DMS114 treated with DMSO at 0.1 percent for 48 hours (cell line): ENCODE measurements around the gene ANKMY2.
"Not testable (repeated sequence)": the region's sequence is repeated elsewhere in the genome, so short reads cannot be mapped to it uniquely, and the experiment has no call there.

Experiments used
- DNase-seq: peaks from one replicate; lab custom pipeline; 2025; ENCODE audit not compliant: unreplicated experiment; lab: John Stamatoyannopoulos, UW

Gene ANKMY2

GRCh38 chr7:16659854-16660497 lies 14.4 kb upstream of the ANKMY2 start:
- not testable (repeated sequence) for DNase-seq

GRCh38 chr7:16657656-16658279 lies 12.2 kb upstream of the ANKMY2 start:
- DNase-seq = no peak

DNA sequence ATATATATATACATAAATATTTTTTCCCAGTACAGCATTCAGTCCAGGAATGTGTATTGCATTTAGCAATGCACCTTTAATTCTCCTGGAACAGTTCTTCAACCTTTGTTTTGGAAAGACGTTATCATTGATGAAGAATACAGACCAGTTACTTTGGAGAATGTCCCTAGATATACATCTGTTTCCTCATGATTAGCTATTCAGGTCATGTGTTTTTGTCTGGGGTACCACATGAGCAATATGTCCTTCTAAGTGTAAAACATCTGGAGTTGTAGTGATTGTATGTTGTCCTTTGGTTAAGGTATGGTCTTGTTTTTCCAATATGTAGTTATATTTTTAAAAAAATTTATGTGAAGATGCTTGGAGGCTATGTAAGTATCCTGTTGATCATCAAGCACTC lies 10.6 kb upstream of the ANKMY2 start:
- DNase-seq = no peak

DNA sequence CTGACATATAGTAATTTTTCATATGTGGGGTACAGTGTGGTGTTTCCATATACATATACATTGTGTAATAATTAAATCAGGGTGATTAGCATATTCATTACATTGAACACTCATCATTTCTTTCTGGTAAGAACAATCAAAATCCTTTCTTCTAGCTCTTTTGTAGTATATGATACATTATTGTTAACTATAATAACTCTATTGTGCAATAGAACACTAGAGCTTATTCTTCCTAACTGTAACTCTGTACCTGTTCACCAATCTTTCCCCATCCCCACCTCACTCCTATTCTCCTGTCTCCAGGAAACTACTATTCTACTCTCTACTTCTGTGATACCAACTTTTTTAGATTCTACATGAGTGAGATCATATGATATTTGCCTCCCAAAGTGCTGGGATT lies 9.8 kb upstream of the ANKMY2 start:
- no peak for DNase-seq

DNA sequence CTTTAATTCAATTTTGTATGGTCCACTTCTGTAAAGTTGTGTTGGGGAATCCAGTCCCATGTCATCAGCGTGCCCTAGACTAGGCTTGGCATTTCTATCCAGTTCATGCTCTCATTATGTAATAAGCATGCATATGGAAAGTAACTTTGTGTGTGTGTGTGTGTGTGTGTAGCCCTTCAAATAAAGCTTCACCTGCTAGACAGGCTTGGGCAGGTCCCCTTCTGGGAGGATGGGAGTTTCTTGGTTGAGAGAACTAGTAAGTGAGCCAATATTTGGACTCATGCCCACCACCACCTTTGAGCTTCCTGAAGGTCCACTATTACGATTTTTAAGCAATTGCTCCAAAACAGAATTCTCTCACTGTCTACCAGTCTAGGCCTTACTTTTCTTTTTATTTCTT lies 7.3 kb upstream of the ANKMY2 start:
- DNase-seq = no peak

DNA sequence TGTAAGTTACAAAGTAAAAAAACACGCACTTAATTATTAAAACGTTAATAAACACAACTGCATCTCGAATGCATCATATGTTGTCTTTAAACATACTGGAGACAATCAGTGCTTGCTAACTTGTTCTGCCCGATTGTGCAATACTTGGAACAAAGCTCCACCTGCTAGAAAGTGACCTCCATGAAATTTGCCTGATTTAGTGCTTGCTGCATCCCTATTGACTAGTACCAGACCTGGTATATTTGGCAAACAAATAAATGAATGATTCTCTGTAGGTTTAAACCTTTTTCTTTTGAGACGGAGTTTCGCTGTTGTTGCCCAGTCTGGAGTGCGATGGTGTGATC lies 6.7 kb upstream of the ANKMY2 start:
- DNase-seq = no peak

- no peak for DNase-seq
Measured at GRCh38 chr7:16651396-16652239, 6.1 kb upstream of the ANKMY2 start.

DNA sequence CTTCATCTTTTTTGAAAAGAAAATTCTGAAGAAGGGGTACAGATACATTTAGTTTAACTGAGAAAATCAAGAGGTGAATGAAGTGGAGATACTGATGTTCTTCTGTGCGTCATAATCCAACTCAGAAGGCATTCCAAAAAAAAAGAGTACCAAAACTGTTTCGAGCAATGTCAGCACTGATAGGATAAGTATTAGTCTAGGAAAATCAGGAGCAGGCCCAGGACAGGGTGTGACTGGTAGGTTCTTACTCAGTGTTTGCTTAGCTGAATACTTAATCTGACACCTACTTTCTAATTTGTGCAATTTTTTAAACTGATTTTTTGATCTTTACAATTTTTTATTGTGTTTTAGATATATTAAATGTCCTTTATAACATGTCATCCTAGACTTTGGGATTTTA lies 4.7 kb upstream of the ANKMY2 start:
- no peak for DNase-seq

DNA sequence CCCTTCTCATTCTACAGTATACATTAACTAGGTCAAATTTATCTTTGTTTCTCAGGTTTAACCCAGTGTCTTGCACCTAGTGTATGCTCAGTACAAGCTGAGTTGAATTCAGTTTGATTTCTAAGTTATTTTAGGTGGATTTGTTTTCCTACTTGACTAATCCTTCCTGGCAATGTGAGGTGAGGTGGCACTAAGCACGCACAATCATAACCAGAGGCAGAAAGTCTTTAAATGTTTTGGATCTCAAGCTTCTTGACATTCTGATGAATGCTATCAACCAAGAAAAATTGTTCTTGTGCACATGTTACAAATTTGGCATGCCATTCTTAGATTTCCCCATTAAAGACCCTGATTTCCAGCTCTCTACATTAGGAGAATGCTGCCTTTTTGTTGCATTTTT lies 3.6 kb upstream of the ANKMY2 start:
- no peak for DNase-seq

- no peak for DNase-seq
Measured at GRCh38 chr7:16648551-16648950, 3.0 kb upstream of the ANKMY2 start.

- no peak for DNase-seq
Measured at GRCh38 chr7:16647435-16647960, 1.9 kb upstream of the ANKMY2 start.

DNA sequence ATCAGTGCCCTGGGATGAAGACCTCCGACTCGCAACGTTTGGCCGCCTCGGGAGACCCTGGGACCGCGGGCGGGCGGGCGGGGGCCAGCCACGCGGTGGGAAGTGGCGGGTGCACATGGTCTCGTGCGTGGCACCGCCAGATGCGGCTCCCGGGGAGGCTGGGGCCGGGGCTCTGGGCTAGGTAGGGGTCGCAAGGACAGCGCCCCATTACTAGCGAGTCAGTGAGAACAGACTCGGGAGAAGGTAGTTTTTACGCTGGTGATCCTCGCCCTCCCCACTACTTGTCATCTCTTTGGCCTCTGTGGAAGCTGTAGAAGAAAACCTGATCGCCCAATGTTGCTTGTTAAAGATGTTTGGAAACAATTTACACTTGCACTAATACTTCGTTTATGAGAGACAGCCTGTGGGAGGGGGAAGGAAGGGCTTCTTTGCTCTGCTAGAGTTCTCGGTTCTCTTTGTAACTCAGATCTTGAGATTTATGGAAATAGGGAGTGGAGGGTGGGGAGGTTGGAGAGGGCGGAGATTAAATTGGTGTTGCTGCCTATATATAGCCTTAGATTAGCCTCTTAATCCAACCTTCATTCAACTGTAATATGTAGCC lies 1.0 kb upstream of the ANKMY2 start:
- DNase-seq = no peak

- DNase-seq = no peak
Measured at GRCh38 chr7:16644636-16645592, 640 bp downstream of the ANKMY2 start.

DNA sequence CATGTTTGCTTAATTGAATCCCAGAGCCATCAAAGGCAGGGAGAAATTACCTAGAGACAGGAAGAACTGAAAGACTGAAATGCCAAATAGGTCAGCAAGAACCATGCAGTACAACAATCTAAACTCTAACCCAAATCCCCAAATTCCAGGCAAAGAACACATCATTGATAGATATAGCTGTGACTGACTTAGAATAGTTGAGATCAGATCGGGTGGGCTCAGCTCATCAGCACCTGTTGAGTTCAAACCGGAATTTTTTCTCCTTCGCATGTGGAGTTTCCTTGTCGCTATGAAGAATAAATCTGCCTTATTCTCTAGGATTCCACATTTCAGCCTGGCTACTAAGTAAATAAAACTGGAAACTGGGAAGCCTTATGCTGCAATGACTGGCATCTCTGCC lies 1.4 kb downstream of the ANKMY2 start:
- DNase-seq = no peak

- DNase-seq = no peak
Measured at GRCh38 chr7:16638282-16639280, 7.0 kb downstream of the ANKMY2 start.

DNA sequence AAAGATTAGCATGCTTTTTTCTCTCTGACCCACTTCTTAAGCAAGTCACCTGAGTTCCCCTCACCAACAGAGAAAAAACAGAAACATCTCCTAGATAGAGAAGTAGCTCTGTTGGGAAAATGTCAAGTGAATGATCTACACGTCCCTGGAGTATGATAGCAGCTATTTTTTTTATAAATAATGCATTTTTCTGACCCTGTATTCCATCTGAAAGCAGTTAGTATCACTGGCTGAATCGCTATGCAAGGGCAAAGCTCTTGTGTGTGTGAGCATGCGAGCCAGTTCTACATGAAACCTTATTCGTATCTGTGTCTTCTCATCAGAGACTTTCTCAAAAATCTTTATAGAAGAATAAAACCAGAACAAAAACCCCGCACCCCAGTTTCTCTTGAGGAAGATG lies 8.2 kb downstream of the ANKMY2 start:
- no peak for DNase-seq

DNA sequence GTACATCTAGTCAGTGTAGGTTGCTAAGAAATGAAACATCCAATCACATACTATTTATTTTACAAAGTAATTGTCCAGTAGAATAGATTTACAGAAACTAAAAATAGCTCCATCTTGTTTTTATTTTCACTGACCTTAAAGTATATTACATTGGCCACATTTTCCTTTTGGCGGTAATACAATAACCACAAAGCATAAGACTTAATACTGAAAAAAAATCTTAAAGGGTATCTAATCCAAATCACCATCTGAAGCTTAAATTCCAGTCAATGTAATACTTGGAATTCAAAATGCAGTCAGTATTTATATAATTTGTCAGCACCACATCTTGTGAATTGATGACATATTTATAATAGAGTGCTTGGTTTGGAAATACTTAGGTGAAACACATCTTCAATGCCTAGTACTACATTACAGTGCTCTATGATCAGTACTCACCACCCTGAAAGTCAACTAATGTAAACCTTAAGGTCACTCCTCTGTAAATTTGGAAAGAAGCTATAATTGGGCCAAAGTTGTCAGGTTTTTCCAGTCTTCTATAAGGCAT lies 8.9 kb downstream of the ANKMY2 start:
- DNase-seq = no peak

GRCh38 chr7:16634271-16634738 lies 11.2 kb downstream of the ANKMY2 start:
- no peak for DNase-seq

DNA sequence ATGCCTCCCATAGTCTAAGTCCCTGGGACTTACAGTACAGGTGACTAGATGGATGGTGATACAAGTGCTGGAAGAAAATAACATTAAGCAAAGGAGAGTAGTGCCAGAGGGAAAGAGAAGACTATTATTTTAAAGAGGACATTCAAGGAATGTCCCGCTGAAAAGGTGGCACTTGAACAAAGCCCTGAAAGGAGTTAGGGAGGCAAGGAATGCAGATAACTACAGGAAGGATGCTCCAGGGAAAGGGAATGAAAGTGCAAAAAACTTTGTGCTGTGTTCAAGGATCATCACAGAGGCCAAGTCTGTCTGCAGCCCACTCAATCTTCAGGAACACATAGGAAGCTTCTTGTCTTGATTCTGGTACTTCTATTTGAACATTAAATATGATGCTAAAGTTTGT lies 14.9 kb downstream of the ANKMY2 start:
- DNase-seq = no peak
